Gastroesophageal sphincter (tissue), 4 donors: ENCODE measurements around the gene GMDS. TPM values are rescaled to one million over a fixed set of nuclear protein-coding genes. Genes with fewer than 3 reads are reported as not detected.

ENCODE experiments used
- ATAC-seq: fragments of 150-250 bp; one replicate; pipeline ENCODE4 v1.9.1; 2016; ENCODE audit warnings: mild to moderate bottlenecking, moderate library complexity
- H3K27ac ChIP-seq, 4 donors: fragments of 200-600 bp; sonication (generic) in 3 of 4; 1 replicate in 3 of 4; 2 replicates in 1 of 4; pipeline ENCODE4 v1.5.1; 2016 to 2019
- H3K27me3 ChIP-seq: fragments of 200-600 bp; sonication (generic); one replicate; pipeline ENCODE4 v1.5.1; 2019
- H3K36me3 ChIP-seq, 2 donors: fragments of 200-600 bp; sonication (generic); one replicate each; pipeline ENCODE4 v1.5.1; 2019; ENCODE audit warnings: control low read depth in 1 of 2
- H3K4me1 ChIP-seq, 3 donors: fragments of 200-600 bp; sonication (generic); 1 replicate in 2 of 3; 2 replicates in 1 of 3; pipeline ENCODE4 v1.5.1; 2016 to 2019; ENCODE audit warnings: control low read depth in 2 of 3
- H3K4me3 ChIP-seq, 2 donors: fragments of 200-600 bp; sonication (generic); one replicate each; pipeline ENCODE4 v1.5.1; 2019; ENCODE audit warnings: mild to moderate bottlenecking in 1 of 2, moderate library complexity in 1 of 2
- H3K9me3 ChIP-seq, 3 donors: fragments of 200-600 bp; sonication (generic); one replicate each; pipeline ENCODE4 v1.5.1; 2017 to 2019; ENCODE audit warnings: control low read depth in 2 of 3
- EP300 ChIP-seq: sonication (generic); formaldehyde crosslinking; IDR thresholded peaks from one replicate; pipeline ENCODE4 v1.6.1; 2017; ENCODE audit warnings: antibody characterized with exemption, mild to moderate bottlenecking
- POLR2A ChIP-seq, 2 donors: fragments of 450-650 bp; IDR thresholded peaks; one replicate each; pipeline ENCODE4 v1.6.1; 2017; ENCODE audit warnings: antibody characterized with exemption in 2 of 2, mild to moderate bottlenecking in 2 of 2, moderate library complexity in 1 of 2
- POLR2AphosphoS5 ChIP-seq: sonication (generic); formaldehyde crosslinking; IDR thresholded peaks from one replicate; pipeline ENCODE4 v1.6.1; 2017; ENCODE audit warnings: antibody characterized with exemption
- WGBS, 2 donors: methylation state at CpG; one replicate each; pipeline ENCODE4 v1.1.5; 2018; ENCODE audit warnings: low coverage in 1 of 2; 5-methylcytosine and 5-hydroxymethylcytosine counted together
- total RNA-seq, 4 donors: library from RNA; depleted of rRNA; stranded (reverse); fragments of >200 nt; gene quantifications; one replicate each; pipeline ENCODE4 v1.1.0, GENCODE V29; 2016
- TF ChIP-seq, protein P1 (sequence below), 4 experiments: fragments of 200-600 bp in 2 of 4; fragments of 450-650 bp in 2 of 4; sonication (generic) in 1 of 4; IDR thresholded peaks; one replicate each; pipeline ENCODE4 v1.5.1; 2017 to 2019; ENCODE audit warnings: antibody characterized with exemption in 4 of 4, mild to moderate bottlenecking in 2 of 4, moderate library complexity in 2 of 4

GMDS gene
- total RNA-seq, 4 donors from 2014 or later = 5.0 to 14.7 (median 6.4) TPM

GRCh38 chr6:1711136-1711535, 534.3 kb downstream of the GMDS start:
- 100% methylated on average over 1 to 2 of the region's 6 CpGs for WGBS, 2 donors

DNA sequence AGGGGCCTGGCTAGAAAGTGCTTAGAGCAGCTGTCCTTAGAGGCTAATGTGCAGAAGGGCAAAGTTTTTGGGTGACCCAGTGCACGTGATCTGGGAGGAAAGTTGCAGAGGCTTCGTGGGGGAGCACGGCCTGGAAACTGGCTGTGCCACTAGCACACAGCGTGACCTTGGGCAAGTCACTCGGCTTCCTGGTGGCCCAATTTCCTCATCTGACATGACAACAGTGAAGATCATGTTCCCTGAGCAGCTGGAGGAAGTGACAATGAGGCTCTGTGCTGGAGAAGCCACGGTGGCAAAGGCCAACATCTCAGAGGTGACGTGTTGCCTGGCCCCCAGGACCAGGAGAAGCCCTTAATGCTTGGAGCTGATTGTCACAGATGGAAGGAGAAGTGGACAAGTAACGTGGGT, 536.2 kb downstream of the GMDS start:
- Histone ChIP-seq H3K4me1 (no peaks in the 10 kb centered on the region), H3K4me3 (no peak overlapping the region), H3K9me3 (no peaks in the 10 kb centered on the region), H3K27me3 (no peaks in the 10 kb centered on the region), H3K27ac (no peak overlapping the region), H3K36me3 (no peaks in the 10 kb centered on the region)
- TF ChIP-seq, protein P1, sequence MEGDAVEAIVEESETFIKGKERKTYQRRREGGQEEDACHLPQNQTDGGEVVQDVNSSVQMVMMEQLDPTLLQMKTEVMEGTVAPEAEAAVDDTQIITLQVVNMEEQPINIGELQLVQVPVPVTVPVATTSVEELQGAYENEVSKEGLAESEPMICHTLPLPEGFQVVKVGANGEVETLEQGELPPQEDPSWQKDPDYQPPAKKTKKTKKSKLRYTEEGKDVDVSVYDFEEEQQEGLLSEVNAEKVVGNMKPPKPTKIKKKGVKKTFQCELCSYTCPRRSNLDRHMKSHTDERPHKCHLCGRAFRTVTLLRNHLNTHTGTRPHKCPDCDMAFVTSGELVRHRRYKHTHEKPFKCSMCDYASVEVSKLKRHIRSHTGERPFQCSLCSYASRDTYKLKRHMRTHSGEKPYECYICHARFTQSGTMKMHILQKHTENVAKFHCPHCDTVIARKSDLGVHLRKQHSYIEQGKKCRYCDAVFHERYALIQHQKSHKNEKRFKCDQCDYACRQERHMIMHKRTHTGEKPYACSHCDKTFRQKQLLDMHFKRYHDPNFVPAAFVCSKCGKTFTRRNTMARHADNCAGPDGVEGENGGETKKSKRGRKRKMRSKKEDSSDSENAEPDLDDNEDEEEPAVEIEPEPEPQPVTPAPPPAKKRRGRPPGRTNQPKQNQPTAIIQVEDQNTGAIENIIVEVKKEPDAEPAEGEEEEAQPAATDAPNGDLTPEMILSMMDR (IDR thresholded peaks at IDR 0.05) = no peak
- TF ChIP-seq POLR2AphosphoS5 (no peak), POLR2A (IDR thresholded peaks at IDR 0.05) (no peak), EP300 (no peak)
- WGBS, 2 donors = 80 to 100% methylated on average over 1 to 5 of the region's 8 CpGs
- no peak for ATAC-seq

More at GRCh38 chr6:1711136-1711535, 534.3 kb downstream of the GMDS start:
- H3K27me3 ChIP-seq = no peaks in the 10 kb centered on the region
- no peaks in the 10 kb centered on the region for H3K36me3 ChIP-seq
- no peak for ATAC-seq
- no peaks in the 10 kb centered on the region for H3K9me3 ChIP-seq
- TF ChIP-seq POLR2AphosphoS5 (no peak), POLR2A (IDR thresholded peaks at IDR 0.05) (no peak), EP300 (no peak)
- TF ChIP-seq, protein P1 (IDR thresholded peaks at IDR 0.05) = no peak
- no peak overlapping the region for H3K27ac ChIP-seq
- no peaks in the 10 kb centered on the region for H3K4me1 ChIP-seq
- H3K4me3 ChIP-seq = no peak overlapping the region

DNA sequence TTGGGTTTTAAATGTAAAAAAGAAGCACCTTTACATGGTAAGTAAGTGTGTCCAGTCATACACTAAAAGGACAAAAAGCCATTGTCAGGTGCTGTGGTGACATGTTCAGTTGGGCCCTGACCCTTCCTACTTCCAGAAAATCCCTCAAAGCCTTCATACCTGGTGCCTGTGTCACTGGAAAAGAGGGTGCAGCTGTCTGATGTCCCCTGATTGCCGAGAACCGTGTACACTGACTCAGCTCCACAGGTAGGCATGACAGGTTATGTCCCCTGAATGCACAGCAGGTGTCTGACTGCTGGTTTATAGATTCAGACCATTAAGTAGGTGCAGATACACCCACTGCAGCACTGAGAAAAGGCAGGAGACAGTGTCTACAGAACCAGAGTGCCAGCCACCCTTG, 536.6 kb downstream of the GMDS start:
- H3K27me3 ChIP-seq = no peaks in the 10 kb centered on the region
- no peak overlapping the region for H3K4me3 ChIP-seq
- H3K9me3 ChIP-seq = no peaks in the 10 kb centered on the region
- ATAC-seq = no peak
- no CpG with 5 or more reads among the region's 2 CpGs for WGBS, 2 donors
- TF ChIP-seq, protein P1 (IDR thresholded peaks at IDR 0.05) = no peak
- TF ChIP-seq POLR2A (IDR thresholded peaks at IDR 0.05) = no peak
- TF ChIP-seq POLR2AphosphoS5 = no peak
- no peak for TF ChIP-seq EP300
- H3K36me3 ChIP-seq = no peaks in the 10 kb centered on the region
- H3K27ac ChIP-seq = no peak overlapping the region
- no peaks in the 10 kb centered on the region for H3K4me1 ChIP-seq

- Histone ChIP-seq H3K9me3 (no peaks in the 10 kb centered on the region), H3K4me1 (no peaks in the 10 kb centered on the region), H3K4me3 (no peak overlapping the region), H3K36me3 (no peaks in the 10 kb centered on the region), H3K27ac (no peak overlapping the region), H3K27me3 (no peaks in the 10 kb centered on the region)
- ATAC-seq = no peak
- TF ChIP-seq POLR2AphosphoS5 (no peak), POLR2A (IDR thresholded peaks at IDR 0.05) (no peak), EP300 (no peak)
- TF ChIP-seq, protein P1 (IDR thresholded peaks at IDR 0.05) = no peak
- 82 to 91% methylated on average over 4 to 13 of the region's 15 CpGs for WGBS, 2 donors
These were observed 537.3 kb downstream of the GMDS start for GRCh38 chr6:1708122-1708521.

DNA sequence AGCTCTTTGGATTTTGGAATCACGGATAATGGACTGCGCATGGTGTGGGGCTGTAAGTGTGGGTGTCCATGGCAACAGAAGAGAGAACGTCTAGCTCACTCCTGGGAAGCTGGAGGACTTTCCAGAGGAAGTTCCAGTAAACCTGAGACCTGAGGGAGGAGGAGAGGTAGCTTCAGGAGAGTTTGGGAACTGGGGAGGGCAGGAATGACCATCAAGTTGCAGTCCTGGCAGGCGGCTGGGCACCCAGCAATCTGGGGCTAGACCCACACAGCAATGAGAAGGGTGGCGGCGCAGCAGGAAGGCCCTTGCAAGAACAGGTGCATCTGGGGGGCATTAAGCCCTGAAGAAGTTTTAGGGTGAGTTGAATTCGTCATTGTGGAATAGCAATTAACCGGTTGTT, 539.8 kb downstream of the GMDS start:
- TF ChIP-seq POLR2A (IDR thresholded peaks at IDR 0.05) = no peak
- no peak for TF ChIP-seq POLR2AphosphoS5
- no peak for TF ChIP-seq EP300
- TF ChIP-seq, protein P1 (IDR thresholded peaks at IDR 0.05) = no peak
- no peak overlapping the region for H3K27ac ChIP-seq
- whole genome bisulfite sequencing, 2 donors = 86 to 95% methylated on average over 5 to 8 of the region's 8 CpGs
- no peaks in the 10 kb centered on the region for H3K4me1 ChIP-seq
- H3K4me3 ChIP-seq = no peak overlapping the region
- H3K27me3 ChIP-seq = no peaks in the 10 kb centered on the region
- ATAC-seq = no peak
- no peaks in the 10 kb centered on the region for H3K9me3 ChIP-seq
- H3K36me3 ChIP-seq = no peaks in the 10 kb centered on the region
